Transverse colon (tissue), 4 donors: ENCODE data around the gene GP2. TPM values are rescaled to one million over a fixed set of nuclear protein-coding genes. Genes with fewer than 3 reads are reported as not detected.

ENCODE experiments used
- DNase-seq: peaks from one replicate; pipeline ENCODE4 v3.0.0-alpha.2; 2019
- H3K27ac ChIP-seq, 4 donors: fragments of 200-600 bp; sonication (generic); 2 replicates each; pipeline ENCODE4 v1.5.1; 2016 to 2018; ENCODE audit warnings: inconsistent platforms in 4 of 4
- H3K27me3 ChIP-seq: fragments of 200-600 bp; sonication (generic); 2 replicates; pipeline ENCODE4 v1.5.1; 2017; ENCODE audit warnings: inconsistent platforms
- H3K36me3 ChIP-seq, 4 donors: fragments of 200-600 bp; sonication (generic); 2 replicates each; pipeline ENCODE4 v1.5.1; 2017 to 2019; ENCODE audit warnings: inconsistent platforms in 4 of 4
- H3K4me1 ChIP-seq, 4 donors: fragments of 200-600 bp; sonication (generic); 2 replicates each; pipeline ENCODE4 v1.5.1; 2017 to 2020; ENCODE audit warnings: inconsistent platforms in 4 of 4
- H3K4me3 ChIP-seq, 4 donors: fragments of 200-600 bp; sonication (generic); 1 replicate in 1 of 4; 2 replicates in 3 of 4; pipeline versions ENCODE4 v1.5.1 to v1.6.1; 2017 to 2019; ENCODE audit warnings: inconsistent platforms in 4 of 4
- H3K9me3 ChIP-seq, 2 donors: fragments of 200-600 bp; sonication (generic); 2 replicates each; pipeline ENCODE4 v1.5.1; 2017 to 2019; ENCODE audit warnings: inconsistent platforms in 2 of 2
- EP300 ChIP-seq: sonication (generic); formaldehyde crosslinking; IDR thresholded peaks from one replicate; pipeline ENCODE4 v1.6.1; 2017; ENCODE audit warnings: antibody characterized with exemption, low read depth
- POLR2A ChIP-seq: fragments of 450-650 bp; IDR thresholded peaks from one replicate; pipeline ENCODE4 v1.6.1; 2016; ENCODE audit warnings: antibody characterized with exemption, mild to moderate bottlenecking, moderate library complexity
- POLR2AphosphoS5 ChIP-seq, 3 donors: sonication (generic); formaldehyde crosslinking; IDR thresholded peaks; one replicate each; pipeline ENCODE4 v1.6.1; 2016; ENCODE audit warnings: antibody characterized with exemption in 3 of 3
- WGBS, 2 donors: methylation state at CpG; one replicate each; pipeline ENCODE4 v1.1.5; 2018; ENCODE audit warnings: low coverage in 1 of 2; 5-methylcytosine and 5-hydroxymethylcytosine counted together
- in situ Hi-C, 4 donors: fragments of 200-750 bp; cut with MboI; loops; one replicate each; pipeline versions ENCODE4 v1.15.0 to v1.15.1; 2017; ENCODE audit warnings: low sequenced_read_pairs in 3 of 4, low pct_ligation_motif_present in 1 of 4, low pct_unique_long_range_greater_than_20kb in 1 of 4
- intact Hi-C: fragments of 100-400 bp; cut with DNase I; formaldehyde crosslinking; loops from one replicate; pipeline ENCODE4 v1.15.1; 2023; ENCODE audit warnings: low total_unique reads
- total RNA-seq, 4 donors: library from RNA; depleted of rRNA; stranded (reverse); fragments of >200 nt; gene quantifications; one replicate each; pipeline ENCODE4 v1.1.0, GENCODE V29; 2016
- TF ChIP-seq, protein P1 (sequence below), 5 experiments: fragments of 200-600 bp in 3 of 5; fragments of 450-650 bp in 2 of 5; sonication (generic) in 3 of 5; IDR thresholded peaks; 1 replicate in 2 of 5; 2 replicates in 3 of 5; pipeline ENCODE4 v1.5.1; 2016 to 2017; ENCODE audit warnings: antibody characterized with exemption in 5 of 5, inconsistent platforms in 3 of 5, mild to moderate bottlenecking in 2 of 5, moderate library complexity in 1 of 5

The GP2 gene
- total RNA-seq, 4 donors from 2014 or later, result 1.8 to 3.0 (median 2.8) TPM

DNA sequence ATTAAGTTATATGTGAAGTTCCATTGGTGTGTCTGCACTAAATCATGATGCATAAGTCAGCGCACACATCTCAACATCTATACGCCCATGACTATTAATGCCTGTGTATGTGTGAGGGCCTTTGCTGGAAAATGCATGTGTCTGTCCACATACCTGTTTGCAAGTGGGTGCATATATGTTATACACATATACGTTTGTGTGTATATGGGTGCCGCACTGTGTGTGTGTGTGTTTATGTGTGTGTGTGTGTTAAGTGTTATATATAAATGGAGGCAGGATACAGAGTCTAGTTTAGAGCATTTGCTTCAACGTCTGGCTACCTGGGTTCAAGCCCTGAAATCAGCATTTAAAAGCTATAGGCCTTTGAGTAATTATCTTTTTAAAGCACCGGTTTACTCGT, 19.5 kb downstream of the GP2 start:
- H3K4me1 ChIP-seq, result no peaks in the 10 kb centered on the region
- in situ Hi-C loops, result loop anchor here in 2 of 4 donors (10.0 kb wide), 1 partner anchor 403 kb away; no protein-coding TSS in a partner anchor
- 88 to 90% methylated on average over 5 to 7 of the region's 7 CpGs for WGBS, 2 donors
- no peaks in the 10 kb centered on the region for H3K9me3 ChIP-seq
- H3K36me3 ChIP-seq, result no peaks in the 10 kb centered on the region
- intact Hi-C loops, result loop anchor here (10.0 kb wide), 1 partner anchor 403 kb away; no protein-coding TSS in a partner anchor
- no peaks in the 10 kb centered on the region for H3K27me3 ChIP-seq
- TF ChIP-seq POLR2A, result no peak
- TF ChIP-seq POLR2AphosphoS5 (IDR thresholded peaks at IDR 0.05), result no peak
- no peak for TF ChIP-seq EP300
- TF ChIP-seq, protein P1, sequence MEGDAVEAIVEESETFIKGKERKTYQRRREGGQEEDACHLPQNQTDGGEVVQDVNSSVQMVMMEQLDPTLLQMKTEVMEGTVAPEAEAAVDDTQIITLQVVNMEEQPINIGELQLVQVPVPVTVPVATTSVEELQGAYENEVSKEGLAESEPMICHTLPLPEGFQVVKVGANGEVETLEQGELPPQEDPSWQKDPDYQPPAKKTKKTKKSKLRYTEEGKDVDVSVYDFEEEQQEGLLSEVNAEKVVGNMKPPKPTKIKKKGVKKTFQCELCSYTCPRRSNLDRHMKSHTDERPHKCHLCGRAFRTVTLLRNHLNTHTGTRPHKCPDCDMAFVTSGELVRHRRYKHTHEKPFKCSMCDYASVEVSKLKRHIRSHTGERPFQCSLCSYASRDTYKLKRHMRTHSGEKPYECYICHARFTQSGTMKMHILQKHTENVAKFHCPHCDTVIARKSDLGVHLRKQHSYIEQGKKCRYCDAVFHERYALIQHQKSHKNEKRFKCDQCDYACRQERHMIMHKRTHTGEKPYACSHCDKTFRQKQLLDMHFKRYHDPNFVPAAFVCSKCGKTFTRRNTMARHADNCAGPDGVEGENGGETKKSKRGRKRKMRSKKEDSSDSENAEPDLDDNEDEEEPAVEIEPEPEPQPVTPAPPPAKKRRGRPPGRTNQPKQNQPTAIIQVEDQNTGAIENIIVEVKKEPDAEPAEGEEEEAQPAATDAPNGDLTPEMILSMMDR (IDR thresholded peaks at IDR 0.05), result no peak
- no peak for DNase-seq
- no peak overlapping the region for H3K27ac ChIP-seq
- H3K4me3 ChIP-seq, result no peak overlapping the region

DNA sequence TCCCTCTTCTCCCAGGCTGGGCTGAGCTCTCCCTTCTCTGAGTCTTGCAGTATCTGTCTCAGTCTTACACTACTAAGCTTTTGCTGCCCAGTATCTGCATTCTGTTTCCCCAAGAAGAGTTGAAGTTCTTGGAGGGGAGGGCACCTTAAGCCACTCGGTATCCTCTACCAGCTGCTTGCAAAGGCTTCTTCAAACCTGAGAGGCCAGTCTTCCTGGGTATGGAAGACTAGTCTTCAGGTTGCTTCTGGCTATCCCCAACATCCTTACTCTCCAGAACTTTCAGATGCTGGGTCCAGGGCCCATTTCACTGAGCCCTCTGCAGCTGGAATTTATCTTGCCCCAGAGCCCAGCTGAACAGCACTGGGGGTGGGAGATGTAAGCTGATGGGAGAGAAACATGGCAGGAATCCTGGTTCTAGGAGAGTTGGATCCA, 20.1 kb downstream of the GP2 start:
- TF ChIP-seq POLR2A (no peak), EP300 (no peak), POLR2AphosphoS5 (IDR thresholded peaks at IDR 0.05) (no peak)
- TF ChIP-seq, protein P1 (IDR thresholded peaks at IDR 0.05), result no peak
- Histone ChIP-seq H3K27ac (no peak overlapping the region), H3K4me3 (no peak overlapping the region), H3K36me3 (no peaks in the 10 kb centered on the region), H3K27me3 (no peaks in the 10 kb centered on the region), H3K4me1 (no peaks in the 10 kb centered on the region), H3K9me3 (no peaks in the 10 kb centered on the region)
- in situ Hi-C loops (loop anchor here in 2 of 4 donors (10.0 kb wide), 1 partner anchor 402 kb away; no protein-coding TSS in a partner anchor), intact Hi-C loops (loop anchor here (10.0 kb wide), 1 partner anchor 402 kb away; no protein-coding TSS in a partner anchor)
- no peak for DNase-seq
- WGBS, 2 donors, result 86% methylated on average over 1 of the region's 1 CpG; no CpG with 5 or more reads in 1 of the 2 donors

GRCh38 chr16:20306401-20306800, 20.9 kb downstream of the GP2 start:
- Histone ChIP-seq H3K36me3 (no peaks in the 10 kb centered on the region), H3K27ac (no peak overlapping the region), H3K4me3 (no peak overlapping the region), H3K27me3 (no peaks in the 10 kb centered on the region), H3K9me3 (no peaks in the 10 kb centered on the region), H3K4me1 (no peaks in the 10 kb centered on the region)
- in situ Hi-C loops (loop anchor here in 2 of 4 donors (10.0 kb wide), 1 partner anchor 402 kb away; no protein-coding TSS in a partner anchor), intact Hi-C loops (loop anchor here (10.0 kb wide), 1 partner anchor 402 kb away; no protein-coding TSS in a partner anchor)
- no peak for DNase-seq
- TF ChIP-seq POLR2A (no peak), POLR2AphosphoS5 (IDR thresholded peaks at IDR 0.05) (no peak), EP300 (no peak)
- TF ChIP-seq, protein P1 (IDR thresholded peaks at IDR 0.05), result no peak
- WGBS, 2 donors, result 66% methylated on average over 4 of the region's 4 CpGs

DNA sequence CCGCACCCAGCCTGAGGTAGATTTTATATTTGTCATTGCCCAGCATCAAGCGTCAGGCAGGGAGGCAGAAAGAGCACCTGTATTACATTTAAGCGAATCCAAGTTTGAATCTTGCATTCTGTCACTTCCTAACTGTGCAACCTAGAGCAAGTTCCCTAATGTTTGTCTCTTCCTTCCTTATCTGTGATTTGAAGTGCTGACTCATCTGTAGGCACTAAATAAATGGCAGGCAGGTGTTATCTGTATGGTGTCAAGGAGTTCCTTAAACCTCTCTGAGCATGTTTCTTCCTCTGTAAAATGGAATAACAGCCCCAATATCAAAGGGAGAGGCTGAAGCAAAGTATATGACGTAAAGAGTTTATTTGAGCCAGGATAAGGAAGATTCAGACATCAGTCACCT, 24.3 kb downstream of the GP2 start:
- Histone ChIP-seq H3K36me3 (no peaks in the 10 kb centered on the region), H3K4me3 (no peak overlapping the region), H3K9me3 (no peaks in the 10 kb centered on the region), H3K4me1 (no peaks in the 10 kb centered on the region), H3K27ac (no peak overlapping the region), H3K27me3 (no peaks in the 10 kb centered on the region)
- no peak for DNase-seq
- intact Hi-C loops, result loop anchor here (10.0 kb wide), 1 partner anchor 398 kb away; no protein-coding TSS in a partner anchor
- in situ Hi-C loops, result loop anchor here in 2 of 4 donors (10.0 kb wide), 1 partner anchor 398 kb away; no protein-coding TSS in a partner anchor
- 20 to 50% methylated on average over 2 to 4 of the region's 4 CpGs for WGBS, 2 donors
- TF ChIP-seq, protein P1 (IDR thresholded peaks at IDR 0.05), result no peak
- TF ChIP-seq POLR2A, result no peak
- no peak for TF ChIP-seq POLR2AphosphoS5 (IDR thresholded peaks at IDR 0.05)
- no peak for TF ChIP-seq EP300
